CD4-positive, alpha-beta T cell (primary cell): Measurements from ENCODE around the gene KIF25. TPM values are rescaled to one million over a fixed set of nuclear protein-coding genes. Genes with fewer than 3 reads are reported as not detected.

Experiments
- ATAC-seq: fragments of 200-7000 bp; cut with Tn5 transposase; one replicate; pipeline ENCODE4 v1.10.0; 2022; ENCODE audit warnings: mild to moderate bottlenecking; ENCODE audit not compliant: poor library complexity
- CTCF ChIA-PET: fragments of 350-600 bp; sonication (Branson Sonifier 250); formaldehyde crosslinking; loops from one replicate; lab custom pipeline; 2021; ENCODE audit warnings: antibody characterized with exemption, inconsistent platforms; lab: Charles Lee
- POLR2A ChIA-PET: fragments of 350-600 bp; sonication (Branson Sonifier 250); formaldehyde crosslinking; loops from one replicate; lab custom pipeline; 2021; ENCODE audit warnings: antibody characterized with exemption, inconsistent platforms; lab: Charles Lee
- DNase-seq, 14 experiments: peaks; one replicate each; pipeline ENCODE4 v3.0.0-alpha.2; 2013 to 2020; ENCODE audit warnings: mixed read lengths in 2 of 14
- H3K27ac ChIP-seq, 2 donors: one replicate each; pipeline versions ENCODE4 v1.5.1 to v1.7.0; 2013; ENCODE audit warnings: low read length in 2 of 2, low read depth in 1 of 2, mild to moderate bottlenecking in 1 of 2
- H3K27me3 ChIP-seq, 2 experiments: 1 replicate in 1 of 2; 2 replicates in 1 of 2; pipeline versions ENCODE4 v1.6.1 to v1.7.0; 2013; ENCODE audit warnings: low read length in 2 of 2, control low read depth in 1 of 2, mild to moderate bottlenecking in 1 of 2, moderate library complexity in 1 of 2; ENCODE audit not compliant: insufficient read depth in 2 of 2, control insufficient read depth in 1 of 2
- H3K36me3 ChIP-seq: one replicate; pipeline ENCODE4 v1.6.1; 2013; ENCODE audit warnings: low read length, control low read depth; ENCODE audit not compliant: insufficient read depth
- H3K4me1 ChIP-seq: one replicate; pipeline ENCODE4 v1.6.1; 2013; ENCODE audit warnings: low read length, control low read depth; ENCODE audit not compliant: insufficient read depth
- H3K4me3 ChIP-seq: one replicate; pipeline ENCODE4 v1.5.1; 2013; ENCODE audit warnings: mild to moderate bottlenecking, low read length, moderate library complexity
- H3K9me3 ChIP-seq, 2 experiments: 1 replicate in 1 of 2; 2 replicates in 1 of 2; pipeline versions ENCODE4 v1.6.1 to v1.7.0; 2013; ENCODE audit warnings: low read length in 2 of 2, mild to moderate bottlenecking in 2 of 2, control low read depth in 1 of 2, moderate library complexity in 1 of 2; ENCODE audit not compliant: control insufficient read depth in 1 of 2, insufficient read depth in 1 of 2
- H3K27ac Mint-ChIP-seq: one replicate; pipeline ENCODE4 v1.8.0; 2020; ENCODE audit warnings: mixed read lengths
- H3K27me3 Mint-ChIP-seq: one replicate; pipeline ENCODE4 v1.8.0; 2021; ENCODE audit warnings: mixed read lengths
- H3K36me3 Mint-ChIP-seq: one replicate; pipeline ENCODE4 v1.8.0; 2021; ENCODE audit warnings: low read depth, mixed read lengths
- H3K4me1 Mint-ChIP-seq: one replicate; pipeline ENCODE4 v1.8.0; 2021; ENCODE audit warnings: low read depth, mixed read lengths
- H3K4me3 Mint-ChIP-seq: one replicate; pipeline ENCODE4 v1.8.0; 2020; ENCODE audit warnings: mild to moderate bottlenecking, mixed read lengths
- H3K9me3 Mint-ChIP-seq: one replicate; pipeline ENCODE4 v1.8.0; 2020; ENCODE audit warnings: mixed read lengths
- CTCF ChIP-seq: fragments of 200-600 bp; IDR thresholded peaks from one replicate; pipeline ENCODE4 v1.8.0; 2022; ENCODE audit warnings: antibody characterized with exemption, mild to moderate bottlenecking
- intact Hi-C, 2 experiments: fragments of 100-400 bp; cut with DNase I in 1 of 2; cut with micrococcal nuclease in 1 of 2; formaldehyde crosslinking; loops; one replicate each; pipeline versions ENCODE4 v1.15.1 to v1.9.0; 2023 to 2025; cut with DNase I, micrococcal nuclease
- total RNA-seq, 174 experiments: library from RNA in 2 of 174; stranded (reverse) in 2 of 174; gene quantifications; one replicate each; pipeline ENCODE4 v1.2.3 and lab custom pipeline; 2021 to 2026

KIF25 gene
- total RNA-seq, 2 experiments from 2014 or later, result not detected

GRCh38 chr6:168049277-168049676 is 51.8 kb downstream of the KIF25 start:
- ChIA-PET CTCF (no interaction called here), POLR2A (no interaction called here)
- Mint-ChIP-seq H3K4me1 (no peaks in the 10 kb centered on the region), H3K36me3 (no peaks in the 10 kb centered on the region), H3K27me3 (no peaks in the 10 kb centered on the region), H3K27ac (no peak overlapping the region), H3K4me3 (no peak overlapping the region), H3K9me3 (no peaks in the 10 kb centered on the region)
- Histone ChIP-seq H3K4me3 (no peak overlapping the region), H3K4me1 (no peaks in the 10 kb centered on the region), H3K36me3 (no peaks in the 10 kb centered on the region), H3K27me3 (no peaks in the 10 kb centered on the region), H3K27ac (no peak overlapping the region), H3K9me3 (peaks cover 0 to 25% of the 10 kb centered on the region in 2 experiments)
- no peak for DNase-seq
- TF ChIP-seq CTCF, result no peak
- intact Hi-C loops, result no loop called here
- ATAC-seq, result no peak

GRCh38 chr6:168049706-168050224 is 52.3 kb downstream of the KIF25 start:
- Mint-ChIP-seq H3K36me3 (no peaks in the 10 kb centered on the region), H3K27me3 (no peaks in the 10 kb centered on the region), H3K9me3 (no peaks in the 10 kb centered on the region), H3K27ac (no peak overlapping the region), H3K4me1 (no peaks in the 10 kb centered on the region), H3K4me3 (no peak overlapping the region)
- CTCF ChIA-PET, result no interaction called here
- POLR2A ChIA-PET, result no interaction called here
- intact Hi-C loops, result no loop called here
- Histone ChIP-seq H3K9me3 (peaks cover 0 to 20% of the 10 kb centered on the region in 2 experiments), H3K4me3 (no peak overlapping the region), H3K36me3 (no peaks in the 10 kb centered on the region), H3K27ac (no peak overlapping the region), H3K27me3 (no peaks in the 10 kb centered on the region), H3K4me1 (no peaks in the 10 kb centered on the region)
- no peak for TF ChIP-seq CTCF
- ATAC-seq (no peak), DNase-seq (no peak)

GRCh38 chr6:168050225-168050880 is 52.9 kb downstream of the KIF25 start:
- no peaks in the 10 kb centered on the region for H3K27me3 Mint-ChIP-seq
- DNase-seq, result no peak
- peaks cover 0 to 15% of the 10 kb centered on the region in 2 experiments for H3K9me3 ChIP-seq
- CTCF ChIA-PET, result no interaction called here
- no peak for ATAC-seq
- intact Hi-C loops, result no loop called here
- no peaks in the 10 kb centered on the region for H3K36me3 ChIP-seq
- TF ChIP-seq CTCF, result no peak
- H3K27ac Mint-ChIP-seq, result no peak overlapping the region
- no peaks in the 10 kb centered on the region for H3K27me3 ChIP-seq
- H3K4me1 ChIP-seq, result no peaks in the 10 kb centered on the region
- no peaks in the 10 kb centered on the region for H3K4me1 Mint-ChIP-seq
- no peaks in the 10 kb centered on the region for H3K36me3 Mint-ChIP-seq
- POLR2A ChIA-PET, result no interaction called here
- H3K4me3 ChIP-seq, result no peak overlapping the region
- no peak overlapping the region for H3K27ac ChIP-seq
- H3K4me3 Mint-ChIP-seq, result no peak overlapping the region
- no peaks in the 10 kb centered on the region for H3K9me3 Mint-ChIP-seq
